Measurements from ENCODE around the gene TUBA4A. TPM values are rescaled to one million over a fixed set of nuclear protein-coding genes. Genes with fewer than 3 reads are reported as not detected.

Gene TUBA4A
- total RNA-seq, 6 donors from 2014 or later, result 17.8 to 52.1 (median 40.3) TPM

GRCh38 chr2:219286436-219287115 is 32.9 kb upstream of the TUBA4A start:
- DNase-seq (peak in 1 of 2 donors; percentile 79), ATAC-seq (ENCODE audit: low FRiP score in 2 of 2) (no peak)
- Histone ChIP-seq H3K9me3 (no peaks in the 10 kb centered on the region), H3K36me3 (peaks cover 17 to 53% (median 47%) of the 10 kb centered on the region in 4 donors), H3K27ac (peak overlapping the region in 1 of 4 donors; percentile 40), H3K4me1 (peaks cover 0 to 5% (median 2%) of the 10 kb centered on the region in 4 donors), H3K4me3 (no peak overlapping the region), H3K27me3 (no peaks in the 10 kb centered on the region)
- WGBS, 2 donors, result 78 to 82% methylated on average over 12 of the region's 12 CpGs
- no peak for TF ChIP-seq EP300 (IDR thresholded peaks at IDR 0.05)
- no peak for TF ChIP-seq POLR2A (IDR thresholded peaks at IDR 0.05)
- no peak for TF ChIP-seq POLR2AphosphoS5 (IDR thresholded peaks at IDR 0.05)
- TF ChIP-seq, protein P1, sequence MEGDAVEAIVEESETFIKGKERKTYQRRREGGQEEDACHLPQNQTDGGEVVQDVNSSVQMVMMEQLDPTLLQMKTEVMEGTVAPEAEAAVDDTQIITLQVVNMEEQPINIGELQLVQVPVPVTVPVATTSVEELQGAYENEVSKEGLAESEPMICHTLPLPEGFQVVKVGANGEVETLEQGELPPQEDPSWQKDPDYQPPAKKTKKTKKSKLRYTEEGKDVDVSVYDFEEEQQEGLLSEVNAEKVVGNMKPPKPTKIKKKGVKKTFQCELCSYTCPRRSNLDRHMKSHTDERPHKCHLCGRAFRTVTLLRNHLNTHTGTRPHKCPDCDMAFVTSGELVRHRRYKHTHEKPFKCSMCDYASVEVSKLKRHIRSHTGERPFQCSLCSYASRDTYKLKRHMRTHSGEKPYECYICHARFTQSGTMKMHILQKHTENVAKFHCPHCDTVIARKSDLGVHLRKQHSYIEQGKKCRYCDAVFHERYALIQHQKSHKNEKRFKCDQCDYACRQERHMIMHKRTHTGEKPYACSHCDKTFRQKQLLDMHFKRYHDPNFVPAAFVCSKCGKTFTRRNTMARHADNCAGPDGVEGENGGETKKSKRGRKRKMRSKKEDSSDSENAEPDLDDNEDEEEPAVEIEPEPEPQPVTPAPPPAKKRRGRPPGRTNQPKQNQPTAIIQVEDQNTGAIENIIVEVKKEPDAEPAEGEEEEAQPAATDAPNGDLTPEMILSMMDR (IDR thresholded peaks at IDR 0.05), result no peak

DNA sequence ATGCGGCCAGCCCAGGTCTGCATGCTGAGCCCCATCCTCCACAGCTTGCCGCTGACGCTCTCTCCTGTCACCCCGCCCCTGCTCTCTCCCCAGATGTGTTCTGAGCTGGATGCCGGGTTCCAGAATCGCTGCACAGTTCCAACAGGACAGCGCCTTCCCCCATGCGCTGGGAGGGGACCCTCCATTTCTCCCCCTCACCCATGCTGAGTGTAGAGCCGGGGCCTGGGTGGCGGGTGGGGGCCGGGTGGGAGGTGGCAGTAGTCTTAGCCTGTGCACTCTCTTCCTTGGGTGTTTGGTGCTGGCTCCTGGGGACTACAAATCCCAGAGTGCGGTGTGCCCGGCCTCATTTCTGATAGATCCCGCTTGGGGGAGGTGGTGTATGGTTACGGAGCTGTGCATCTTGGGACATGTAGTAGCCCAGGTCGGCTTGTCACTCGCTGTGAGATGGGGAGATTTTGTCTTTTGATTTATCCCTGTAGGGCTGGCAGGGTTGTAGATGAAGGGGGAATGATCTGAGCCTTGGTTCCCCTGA is 32.2 kb upstream of the TUBA4A start:
- H3K27ac ChIP-seq, result peak overlapping the region in 1 of 4 donors; percentile 40
- peaks cover 17 to 60% (median 51%) of the 10 kb centered on the region in 4 donors for H3K36me3 ChIP-seq
- DNase-seq (peak in 1 of 2 donors; percentile 25), ATAC-seq (ENCODE audit: low FRiP score in 2 of 2) (peak in 1 of 2 donors; percentile 3)
- no peak overlapping the region for H3K4me3 ChIP-seq
- H3K27me3 ChIP-seq, result no peaks in the 10 kb centered on the region
- 70 to 91% methylated on average over 5 to 17 of the region's 17 CpGs for WGBS, 2 donors
- TF ChIP-seq POLR2A (IDR thresholded peaks at IDR 0.05) (no peak), POLR2AphosphoS5 (IDR thresholded peaks at IDR 0.05) (no peak), EP300 (IDR thresholded peaks at IDR 0.05) (no peak)
- TF ChIP-seq, protein P1 (IDR thresholded peaks at IDR 0.05), result no peak
- peaks cover 0 to 8% (median 3%) of the 10 kb centered on the region in 4 donors for H3K4me1 ChIP-seq
- H3K9me3 ChIP-seq, result no peaks in the 10 kb centered on the region

DNA sequence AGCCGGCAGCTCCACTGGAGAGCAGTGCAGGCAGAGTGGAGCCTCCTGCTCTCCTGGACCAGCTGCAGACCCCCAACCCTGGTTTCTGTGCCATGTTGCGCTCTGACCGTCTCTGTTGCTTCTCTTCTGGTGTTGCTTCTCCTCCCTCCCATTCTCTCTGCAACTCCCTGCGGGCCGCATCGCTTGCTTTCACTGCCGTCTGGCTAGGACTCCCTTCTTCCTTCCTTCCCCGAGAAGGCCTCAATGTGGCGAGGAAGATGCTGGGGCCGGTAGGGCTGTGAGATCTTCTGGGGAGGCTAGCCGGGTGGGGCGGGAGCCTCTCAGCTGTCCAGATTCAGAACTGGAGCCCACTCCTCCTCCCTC is 31.6 kb upstream of the TUBA4A start:
- Histone ChIP-seq H3K4me1 (peaks cover 0 to 12% (median 6%) of the 10 kb centered on the region in 4 donors), H3K27ac (no peak overlapping the region)

GRCh38 chr2:219284501-219285372 is 31.0 kb upstream of the TUBA4A start:
- Histone ChIP-seq H3K36me3 (peaks cover 17 to 64% (median 54%) of the 10 kb centered on the region in 4 donors), H3K4me1 (peaks cover 6 to 15% (median 11%) of the 10 kb centered on the region in 4 donors), H3K27ac (no peak overlapping the region), H3K27me3 (no peaks in the 10 kb centered on the region), H3K9me3 (no peaks in the 10 kb centered on the region), H3K4me3 (no peak overlapping the region)
- TF ChIP-seq, protein P1 (IDR thresholded peaks at IDR 0.05), result no peak
- no peak for TF ChIP-seq EP300 (IDR thresholded peaks at IDR 0.05)
- no peak for TF ChIP-seq POLR2A (IDR thresholded peaks at IDR 0.05)
- TF ChIP-seq POLR2AphosphoS5 (IDR thresholded peaks at IDR 0.05), result no peak
- 94 to 97% methylated on average over 6 to 16 of the region's 16 CpGs for whole genome bisulfite sequencing, 2 donors
- DNase-seq (peak in 1 of 2 donors; percentile 55), ATAC-seq (ENCODE audit: low FRiP score in 2 of 2) (no peak)

More for the DNA sequence above, 31.6 kb upstream of the TUBA4A start:
- no peak for TF ChIP-seq POLR2AphosphoS5 (IDR thresholded peaks at IDR 0.05)
- no peak for TF ChIP-seq EP300 (IDR thresholded peaks at IDR 0.05)
- TF ChIP-seq, protein P1 (IDR thresholded peaks at IDR 0.05), result no peak
- no peak for TF ChIP-seq POLR2A (IDR thresholded peaks at IDR 0.05)
- Histone ChIP-seq H3K9me3 (no peaks in the 10 kb centered on the region), H3K27me3 (no peaks in the 10 kb centered on the region), H3K36me3 (peaks cover 17 to 64% (median 54%) of the 10 kb centered on the region in 4 donors), H3K4me3 (no peak overlapping the region)
- ATAC-seq (ENCODE audit: low FRiP score in 2 of 2) (no peak), DNase-seq (peak in 1 of 2 donors; percentile 20)
- 92% methylated on average over 12 of the region's 12 CpGs for WGBS, 2 donors
